GM18909 (cell line): ENCODE measurements around the gene STAC2.
"Not testable (repeated sequence)": the region's sequence is repeated elsewhere in the genome, so short reads cannot be mapped to it uniquely, and the experiment has no call there.

Experiments used
- ATAC-seq: cut with Tn5 transposase; IDR thresholded peaks from one replicate; pipeline ENCODE4 v1.9.1; 2021; ENCODE audit warnings: mild to moderate bottlenecking; ENCODE audit not compliant: unreplicated experiment, poor library complexity

Gene STAC2

DNA sequence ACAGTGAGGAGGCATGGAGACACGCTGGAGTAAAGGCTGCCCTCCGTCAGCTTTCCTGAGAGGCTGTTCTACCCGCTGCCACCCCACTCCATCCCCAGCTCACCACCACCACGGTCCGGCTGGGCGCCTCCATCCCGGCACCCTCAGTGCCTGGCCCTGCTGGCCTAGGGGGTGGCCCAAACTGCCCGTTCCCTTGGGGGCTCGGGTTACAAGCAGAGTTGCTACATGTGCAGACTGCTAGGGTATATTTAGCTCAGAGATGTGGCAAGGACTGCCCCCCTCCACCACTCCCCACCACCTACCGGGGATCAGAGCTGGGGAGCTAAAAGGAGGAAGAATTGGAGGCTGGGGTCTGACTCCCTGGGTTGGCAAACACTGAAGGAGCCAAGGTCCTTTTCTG lies 32.4 kb downstream of the STAC2 start:
- no peak for ATAC-seq

DNA sequence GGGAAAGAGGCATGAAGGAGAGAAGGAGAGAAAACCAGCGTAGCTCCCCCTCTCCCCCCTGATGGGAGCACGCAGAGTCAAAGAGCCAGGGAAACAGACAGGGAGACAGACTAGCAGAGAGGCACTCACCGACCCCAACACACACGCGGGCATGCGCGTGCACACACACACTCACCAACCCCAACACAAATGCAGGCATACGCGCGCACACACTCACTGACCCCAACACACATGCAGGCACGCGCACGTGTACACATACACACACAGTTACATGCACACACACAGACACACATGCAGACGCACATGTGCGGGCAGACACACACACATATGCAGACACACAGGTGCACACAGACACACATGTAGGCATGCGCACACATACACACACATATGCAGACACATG lies 32.8 kb downstream of the STAC2 start:
- ATAC-seq, result no peak

DNA sequence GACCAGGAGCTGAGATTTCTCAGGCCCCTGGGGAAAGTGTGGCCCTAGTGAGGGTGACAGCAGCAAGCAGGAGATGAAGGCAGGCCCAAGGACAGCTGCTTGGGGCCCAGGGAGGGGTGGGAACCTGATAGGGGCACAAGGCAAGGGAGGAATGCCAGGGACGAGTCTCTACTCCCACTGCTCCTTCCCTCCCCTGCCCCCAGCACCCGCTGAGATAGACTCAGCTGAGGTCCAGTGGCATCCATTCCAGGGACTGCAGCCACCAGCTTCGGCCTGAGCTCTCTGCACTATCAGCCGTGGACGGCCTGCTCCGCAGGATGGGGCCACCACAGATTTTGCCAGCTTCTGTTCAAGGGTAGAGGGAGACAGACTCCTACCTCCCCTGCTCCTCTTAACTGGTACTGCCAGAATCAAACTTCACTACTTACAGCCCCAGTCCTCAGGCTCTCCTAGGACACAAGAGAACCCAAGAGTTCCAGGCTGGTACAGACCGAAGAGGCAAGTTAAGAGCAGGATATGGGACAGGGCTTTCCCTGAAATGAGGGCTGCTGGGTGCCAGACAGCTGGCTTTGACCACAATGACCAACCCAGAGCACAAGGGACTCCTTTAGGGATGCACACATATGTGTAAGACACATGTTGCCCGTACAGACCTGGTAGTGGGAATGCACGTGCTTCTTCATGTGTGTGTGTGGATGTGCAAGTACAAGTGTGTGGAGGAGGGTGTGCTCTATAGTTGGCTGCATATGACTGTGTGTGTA lies 33.8 kb downstream of the STAC2 start:
- ATAC-seq, result no peak

GRCh38 chr17:39187152-39187830 lies 38.5 kb downstream of the STAC2 start:
- ATAC-seq, result no peak

DNA sequence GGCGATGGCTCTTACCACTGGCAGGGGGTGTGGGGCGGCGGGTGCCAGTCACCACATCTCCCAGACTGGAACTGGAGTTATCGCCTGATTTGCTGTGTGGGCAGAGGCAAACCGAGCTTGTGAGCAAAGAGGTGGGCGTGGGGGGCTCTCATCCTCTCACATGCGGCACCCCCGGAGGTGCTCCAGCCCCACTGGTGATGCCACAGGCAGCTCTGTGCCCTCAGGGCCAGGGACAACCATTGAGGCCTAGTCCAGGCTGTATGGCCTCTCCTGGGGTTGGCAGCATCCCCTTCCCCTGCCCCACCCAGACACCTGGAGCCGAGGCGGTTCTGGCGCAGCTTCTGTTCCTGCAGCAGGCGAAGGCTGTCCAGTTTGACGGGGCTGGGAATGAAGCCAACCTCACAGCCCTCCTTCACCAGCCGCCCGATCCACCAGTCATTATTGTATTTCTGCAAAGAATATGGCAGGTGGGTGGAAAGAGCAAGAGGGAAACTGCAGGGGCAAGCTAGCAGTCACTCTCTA lies 39.2 kb downstream of the STAC2 start:
- no peak for ATAC-seq

- ATAC-seq, result no peak
These were observed 42.0 kb downstream of the STAC2 start for GRCh38 chr17:39183720-39184119.

DNA sequence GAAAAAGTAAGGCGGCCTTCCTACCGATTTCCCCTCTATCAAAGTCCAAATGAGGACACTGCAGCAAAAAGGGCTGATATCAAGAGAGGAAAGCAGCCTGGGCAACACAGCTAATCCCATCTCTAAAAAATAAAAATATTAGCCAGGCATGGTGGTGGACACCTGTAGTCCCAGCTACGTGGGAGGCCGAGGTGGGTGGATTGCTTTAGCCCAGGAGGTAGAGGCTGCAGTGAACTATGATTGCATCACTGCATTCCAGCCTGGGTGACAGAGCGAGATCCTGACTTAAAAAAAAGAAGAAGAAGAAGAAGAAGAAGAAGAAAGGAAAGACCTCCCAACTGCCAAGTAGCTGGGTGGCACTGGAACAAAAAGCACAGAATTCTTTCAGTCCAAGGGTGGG lies 42.7 kb downstream of the STAC2 start:
- ATAC-seq, result no peak

DNA sequence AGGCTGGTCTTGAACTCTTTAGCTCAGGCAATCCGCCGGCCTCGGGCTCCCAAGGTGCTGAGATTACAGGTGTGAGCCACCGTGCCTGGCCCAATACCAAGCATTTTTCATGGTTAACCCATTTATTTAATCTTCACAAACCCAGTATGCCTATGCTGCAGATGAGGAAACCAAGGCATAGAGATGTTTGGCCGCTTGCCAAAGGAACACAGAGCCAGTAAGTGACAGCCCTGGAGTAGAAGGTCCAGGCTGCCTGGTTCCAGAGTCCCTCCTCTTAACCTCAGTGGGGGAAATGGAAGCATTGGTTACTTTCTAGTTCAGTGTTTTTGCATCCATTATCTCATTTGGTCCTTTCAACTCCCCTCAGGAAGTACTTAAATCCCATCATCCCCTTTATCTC lies 44.4 kb downstream of the STAC2 start:
- no peak for ATAC-seq

- ATAC-seq, result no peak
These were observed 47.2 kb downstream of the STAC2 start for GRCh38 chr17:39178536-39178935.

GRCh38 chr17:39177256-39177655 lies 48.5 kb downstream of the STAC2 start:
- ATAC-seq, result no peak

DNA sequence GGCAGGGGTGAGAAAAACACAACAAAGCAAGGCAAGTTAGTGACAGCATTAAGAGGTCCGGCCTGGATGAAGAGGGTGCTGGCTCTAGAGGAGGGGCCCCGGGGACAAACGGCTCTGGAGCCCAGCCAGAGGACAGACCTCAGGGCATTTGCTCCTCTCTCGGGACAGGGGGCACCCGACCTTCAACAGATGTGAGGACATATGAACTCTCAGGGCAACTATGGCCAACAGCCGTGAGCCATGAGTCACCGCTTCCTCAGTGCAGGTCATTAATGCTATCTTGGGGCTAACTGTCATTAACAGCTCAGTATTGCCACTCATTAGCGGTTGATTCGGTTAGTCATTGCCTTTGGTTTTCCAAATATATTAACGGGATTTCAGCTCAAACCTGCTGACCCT lies 50.1 kb downstream of the STAC2 start:
- ATAC-seq, result no peak

DNA sequence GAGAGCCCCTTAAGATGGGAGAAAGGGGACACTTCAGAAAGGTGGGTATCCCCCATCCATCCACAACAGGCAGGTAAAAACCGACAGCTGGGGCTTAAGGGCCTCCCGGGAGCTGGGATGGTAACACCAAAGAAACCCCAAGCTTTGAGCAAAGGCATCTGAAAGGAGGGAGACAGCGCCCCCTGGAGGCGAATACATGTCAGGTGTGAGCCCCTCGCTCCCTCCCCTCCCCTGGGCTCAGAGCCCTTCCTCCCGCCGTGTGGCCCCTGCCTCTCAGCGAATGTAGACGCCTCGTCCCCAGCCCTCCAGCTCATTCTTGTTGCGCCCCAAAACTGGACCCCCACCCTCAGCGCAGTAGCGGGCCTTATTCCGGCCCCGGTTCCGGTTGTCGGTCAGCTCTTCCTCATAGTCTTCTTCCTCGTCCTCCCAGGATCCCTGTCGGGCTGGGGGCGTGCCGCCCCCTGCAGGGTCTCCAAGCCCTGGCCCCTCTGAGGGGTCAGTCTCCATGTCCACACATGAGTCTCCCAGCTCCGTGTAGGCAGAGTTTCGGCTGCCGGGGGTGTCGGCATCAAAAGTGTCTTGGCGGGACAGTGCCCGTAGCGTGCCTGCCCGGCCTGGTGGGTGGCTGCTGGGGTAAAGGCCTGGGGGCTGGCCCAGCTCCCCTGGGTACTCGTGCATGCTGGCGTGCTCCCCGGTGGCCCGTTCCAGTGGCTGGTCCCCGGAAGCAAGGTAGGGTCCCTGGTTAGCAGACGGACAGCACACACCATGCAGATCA lies 50.6 kb downstream of the STAC2 start:
- ATAC-seq, result no peak

GRCh38 chr17:39173526-39174274 lies 52.0 kb downstream of the STAC2 start:
- no peak for ATAC-seq

DNA sequence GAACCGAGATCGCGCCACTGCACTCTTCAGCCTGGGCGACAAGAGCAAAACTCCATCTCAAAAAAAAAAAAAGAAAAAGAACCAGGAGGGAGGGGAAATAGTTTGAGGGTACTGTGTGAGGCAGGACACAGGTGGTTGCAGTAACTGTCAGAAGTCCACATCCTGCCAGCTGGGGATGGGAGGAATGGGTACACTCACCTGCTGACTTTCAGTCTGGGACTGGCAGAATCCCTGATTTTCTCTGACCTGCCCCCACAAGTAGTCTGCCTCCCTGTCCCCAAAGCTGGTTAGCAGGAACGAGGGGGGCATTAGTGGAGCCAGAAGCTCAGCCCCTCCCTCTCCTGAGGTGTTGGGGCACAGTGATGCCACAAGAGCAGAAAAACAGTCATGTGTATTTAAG lies 52.7 kb downstream of the STAC2 start:
- no peak for ATAC-seq

DNA sequence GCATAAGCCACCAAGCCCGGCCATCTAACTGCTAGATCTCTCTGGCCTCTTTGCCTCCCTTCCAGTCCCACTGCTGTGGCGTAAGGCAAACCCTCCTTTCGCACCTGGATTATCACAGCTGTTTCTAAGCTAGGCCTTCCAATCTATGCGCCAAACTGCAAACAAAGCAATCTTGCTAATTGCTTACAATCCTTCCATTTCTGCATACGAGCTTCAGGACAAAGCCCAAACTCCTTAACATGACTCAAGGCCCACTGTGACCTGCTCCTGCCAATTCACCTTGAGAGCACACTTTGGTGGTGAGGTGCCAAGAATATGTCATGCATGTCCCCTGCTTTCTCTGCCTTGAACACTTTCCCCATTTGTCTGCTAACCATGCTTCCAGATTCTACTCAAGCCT lies 53.8 kb downstream of the STAC2 start:
- no peak for ATAC-seq

GRCh38 chr17:39170558-39170957 lies 55.2 kb downstream of the STAC2 start:
- ATAC-seq, result no peak

DNA sequence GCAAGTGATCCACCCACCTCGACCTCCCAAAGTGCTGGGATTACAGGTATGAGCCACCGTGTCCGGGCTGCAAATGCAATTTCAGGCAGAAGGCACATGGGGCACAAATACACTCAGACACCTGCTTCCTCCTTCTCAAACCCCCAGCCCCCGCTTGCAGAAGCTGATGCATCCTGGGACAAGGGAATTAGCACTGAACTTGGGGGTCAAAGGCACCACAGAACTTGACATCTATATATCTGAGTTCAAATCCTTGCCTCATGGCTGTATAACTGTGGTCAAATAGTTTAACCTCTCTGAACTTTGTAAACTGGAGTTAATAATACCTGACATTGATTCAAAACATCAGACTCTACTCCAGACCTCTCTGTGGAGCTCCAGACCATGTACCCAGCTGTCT lies 55.6 kb downstream of the STAC2 start:
- ATAC-seq, result no peak

GRCh38 chr17:39169518-39169917 lies 56.2 kb downstream of the STAC2 start:
- ATAC-seq, result no peak

DNA sequence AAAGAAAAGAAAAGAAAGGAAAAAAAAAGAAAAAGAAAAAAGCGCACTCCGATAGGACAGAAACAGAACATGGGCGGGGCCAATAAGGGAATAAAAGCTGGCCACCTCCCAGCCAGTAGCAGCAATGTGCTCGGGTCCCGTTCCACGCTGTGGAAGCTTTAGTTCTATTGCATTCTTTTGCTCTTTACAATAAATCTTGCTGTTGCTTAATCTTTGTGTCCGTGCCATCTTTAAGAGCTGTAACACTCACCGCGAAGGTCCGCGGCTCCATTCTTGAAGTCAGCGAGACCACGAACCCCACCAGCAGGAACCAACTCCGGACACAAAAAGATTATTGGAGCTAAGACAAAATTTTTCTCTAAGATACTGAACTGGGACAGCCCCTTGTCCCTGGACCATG lies 56.6 kb downstream of the STAC2 start:
- no peak for ATAC-seq

DNA sequence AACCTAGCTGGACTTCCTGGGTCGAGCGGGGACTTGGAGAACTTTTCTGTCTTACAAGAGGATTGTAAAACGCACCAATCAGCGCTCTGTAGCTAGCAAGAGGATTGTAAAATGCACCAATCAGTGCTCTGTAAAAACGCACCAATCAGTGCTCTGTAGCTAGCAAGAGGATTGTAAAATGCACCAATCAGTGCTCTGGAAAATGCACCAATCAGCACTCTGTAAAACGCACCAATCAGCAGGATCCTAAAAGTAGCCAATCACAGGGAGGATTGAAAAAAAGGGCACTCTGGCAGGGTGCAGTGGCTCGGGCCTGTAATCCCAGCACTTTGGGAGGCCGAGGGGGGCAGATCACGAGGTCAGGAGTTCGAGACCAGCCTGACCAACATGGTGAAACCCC lies 57.2 kb downstream of the STAC2 start:
- ATAC-seq, result not testable (repeated sequence)
